ENCODE measurements around the gene KLHL25. TPM values are rescaled to one million over a fixed set of nuclear protein-coding genes. Genes with fewer than 3 reads are reported as not detected.

The KLHL25 gene
- total RNA-seq, 1 donor from 2014 or later, result 19.3 TPM

GRCh38 chr15:85722374-85723152 lies 72.2 kb downstream of the KLHL25 start:
- TF ChIP-seq CTCF (conservative IDR thresholded peaks at IDR 0.05), result no peak
- H3K27ac Mint-ChIP-seq (ENCODE audit: unreplicated experiment), result no peak overlapping the region

GRCh38 chr15:85718981-85719380 lies 75.7 kb downstream of the KLHL25 start:
- Mint-ChIP-seq H3K36me3 (ENCODE audit: low read depth) (peaks cover 24% of the 10 kb centered on the region), H3K27me3 (ENCODE audit: low read depth) (no peaks in the 10 kb centered on the region), H3K9me3 (no peaks in the 10 kb centered on the region), H3K4me1 (no peaks in the 10 kb centered on the region), H3K27ac (ENCODE audit: unreplicated experiment) (no peak overlapping the region), H3K4me3 (no peak overlapping the region)
- no peak for DNase-seq (ENCODE audit: low read depth, low spot score)
- no peak for TF ChIP-seq CTCF (conservative IDR thresholded peaks at IDR 0.05)

More at GRCh38 chr15:85722374-85723152, 72.2 kb downstream of the KLHL25 start:
- Mint-ChIP-seq H3K36me3 (ENCODE audit: low read depth) (peaks cover 11% of the 10 kb centered on the region), H3K9me3 (no peaks in the 10 kb centered on the region), H3K4me1 (no peaks in the 10 kb centered on the region), H3K27me3 (ENCODE audit: low read depth) (no peaks in the 10 kb centered on the region), H3K4me3 (no peak overlapping the region)
- DNase-seq (ENCODE audit: low read depth, low spot score), result no peak

- Mint-ChIP-seq H3K4me1 (no peaks in the 10 kb centered on the region), H3K27ac (ENCODE audit: unreplicated experiment) (no peak overlapping the region), H3K36me3 (ENCODE audit: low read depth) (peaks cover 28% of the 10 kb centered on the region), H3K9me3 (no peaks in the 10 kb centered on the region), H3K4me3 (no peak overlapping the region), H3K27me3 (ENCODE audit: low read depth) (no peaks in the 10 kb centered on the region)
- DNase-seq (ENCODE audit: low read depth, low spot score), result no peak
- TF ChIP-seq CTCF (conservative IDR thresholded peaks at IDR 0.05), result no peak
These were observed 76.3 kb downstream of the KLHL25 start for GRCh38 chr15:85718271-85718971.

GRCh38 chr15:85717212-85717611 lies 77.5 kb downstream of the KLHL25 start:
- no peaks in the 10 kb centered on the region for H3K27me3 Mint-ChIP-seq (ENCODE audit: low read depth)
- H3K4me3 Mint-ChIP-seq, result no peak overlapping the region
- no peaks in the 10 kb centered on the region for H3K9me3 Mint-ChIP-seq
- no peak overlapping the region for H3K27ac Mint-ChIP-seq (ENCODE audit: unreplicated experiment)
- peaks cover 29% of the 10 kb centered on the region for H3K36me3 Mint-ChIP-seq (ENCODE audit: low read depth)
- no peak for TF ChIP-seq CTCF (conservative IDR thresholded peaks at IDR 0.05)
- DNase-seq (ENCODE audit: low read depth, low spot score), result no peak
- H3K4me1 Mint-ChIP-seq, result no peaks in the 10 kb centered on the region

- no peaks in the 10 kb centered on the region for H3K4me1 Mint-ChIP-seq
- no peaks in the 10 kb centered on the region for H3K9me3 Mint-ChIP-seq
- H3K4me3 Mint-ChIP-seq, result no peak overlapping the region
- no peak for DNase-seq (ENCODE audit: low read depth, low spot score)
- no peaks in the 10 kb centered on the region for H3K27me3 Mint-ChIP-seq (ENCODE audit: low read depth)
- peaks cover 32% of the 10 kb centered on the region for H3K36me3 Mint-ChIP-seq (ENCODE audit: low read depth)
- TF ChIP-seq CTCF (conservative IDR thresholded peaks at IDR 0.05), result no peak
- no peak overlapping the region for H3K27ac Mint-ChIP-seq (ENCODE audit: unreplicated experiment)
These were observed 78.5 kb downstream of the KLHL25 start for GRCh38 chr15:85716261-85716660.
